ENCODE results near the gene KIF3C.
"Not testable (repeated sequence)": the region's sequence is repeated elsewhere in the genome, so short reads cannot be mapped to it uniquely, and the experiment has no call there.

Gene KIF3C

GRCh38 chr2:25929789-25930473 is 52.4 kb downstream of the KIF3C start:
- Histone ChIP-seq H3K9me3 (ENCODE audit: control insufficient read depth in 1 of 2, low read length in 2 of 2) (no peaks in the 10 kb centered on the region), H3K36me3 (ENCODE audit: control insufficient read depth in 1 of 2, insufficient read depth in 2 of 2, low read length in 2 of 2) (peaks cover 0 to 28% of the 10 kb centered on the region in 2 donors), H3K27ac (ENCODE audit: low read length) (no peak overlapping the region), H3K4me1 (ENCODE audit: control insufficient read depth in 1 of 2, insufficient read depth in 2 of 2, low read length in 2 of 2) (no peaks in the 10 kb centered on the region), H3K4me3 (ENCODE audit: low read depth in 1 of 2, low read length in 2 of 2) (no peak overlapping the region), H3K27me3 (ENCODE audit: low read depth, low read length) (no peaks in the 10 kb centered on the region)

DNA sequence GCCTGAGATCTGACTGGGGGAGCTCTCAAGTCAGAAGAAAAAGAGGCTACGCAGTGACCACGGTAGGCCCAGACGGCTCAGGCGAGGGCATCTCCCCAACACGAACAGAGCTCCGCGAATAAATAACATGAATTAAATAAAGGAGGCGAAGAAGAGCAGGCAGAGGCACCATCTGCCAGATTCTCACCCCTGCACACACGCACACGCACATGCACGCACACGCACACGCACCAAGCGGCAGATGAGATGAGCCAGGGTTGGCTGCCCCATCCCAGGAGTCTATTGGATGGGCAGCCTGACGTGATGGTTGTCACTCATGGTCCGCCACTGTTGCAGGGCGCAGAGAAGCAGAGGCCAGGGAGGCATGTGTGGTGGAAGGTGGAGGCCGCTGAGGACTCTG is 53.6 kb downstream of the KIF3C start:
- Histone ChIP-seq H3K9me3 (ENCODE audit: control insufficient read depth in 1 of 2, low read length in 2 of 2) (no peaks in the 10 kb centered on the region), H3K27me3 (ENCODE audit: low read depth, low read length) (no peaks in the 10 kb centered on the region), H3K36me3 (ENCODE audit: control insufficient read depth in 1 of 2, insufficient read depth in 2 of 2, low read length in 2 of 2) (peaks cover 0 to 27% of the 10 kb centered on the region in 2 donors), H3K4me3 (ENCODE audit: low read depth in 1 of 2, low read length in 2 of 2) (no peak overlapping the region), H3K4me1 (ENCODE audit: control insufficient read depth in 1 of 2, insufficient read depth in 2 of 2, low read length in 2 of 2) (no peaks in the 10 kb centered on the region), H3K27ac (ENCODE audit: low read length) (no peak overlapping the region)

GRCh38 chr2:25926984-25927756 is 55.1 kb downstream of the KIF3C start:
- Histone ChIP-seq H3K9me3 (ENCODE audit: control insufficient read depth in 1 of 2, low read length in 2 of 2) (no peaks in the 10 kb centered on the region), H3K36me3 (ENCODE audit: control insufficient read depth in 1 of 2, insufficient read depth in 2 of 2, low read length in 2 of 2) (peaks cover 0 to 23% of the 10 kb centered on the region in 2 donors), H3K27ac (ENCODE audit: low read length) (no peak overlapping the region), H3K4me1 (ENCODE audit: control insufficient read depth in 1 of 2, insufficient read depth in 2 of 2, low read length in 2 of 2) (no peaks in the 10 kb centered on the region), H3K27me3 (ENCODE audit: low read depth, low read length) (no peaks in the 10 kb centered on the region), H3K4me3 (ENCODE audit: low read depth in 1 of 2, low read length in 2 of 2) (no peak overlapping the region)

DNA sequence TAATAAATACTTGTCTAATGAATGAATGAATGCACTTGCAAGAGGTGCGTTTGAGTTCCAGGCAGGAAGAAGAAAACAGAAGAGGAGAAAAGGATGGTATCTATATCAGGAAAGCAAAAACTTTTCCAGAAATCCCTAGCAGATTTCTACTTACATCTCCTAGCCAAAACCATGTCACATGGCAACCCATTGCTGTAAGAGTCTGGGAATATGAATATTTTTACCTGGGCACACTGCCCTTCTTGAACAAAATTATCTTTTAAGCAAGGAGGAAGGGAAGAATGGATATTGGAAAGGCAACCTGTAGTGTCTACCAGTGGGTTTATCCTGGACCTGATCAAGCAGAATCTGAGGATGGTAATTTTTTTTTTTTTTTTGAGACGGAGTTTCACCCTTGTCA is 59.8 kb downstream of the KIF3C start:
- Histone ChIP-seq H3K4me1 (ENCODE audit: control insufficient read depth in 1 of 2, insufficient read depth in 2 of 2, low read length in 2 of 2) (no peaks in the 10 kb centered on the region), H3K36me3 (ENCODE audit: control insufficient read depth in 1 of 2, insufficient read depth in 2 of 2, low read length in 2 of 2) (peaks cover 0 to 7% of the 10 kb centered on the region in 2 donors), H3K27me3 (ENCODE audit: low read depth, low read length) (no peaks in the 10 kb centered on the region), H3K27ac (ENCODE audit: low read length) (no peak overlapping the region), H3K9me3 (ENCODE audit: control insufficient read depth in 1 of 2, low read length in 2 of 2) (no peaks in the 10 kb centered on the region), H3K4me3 (ENCODE audit: low read depth in 1 of 2, low read length in 2 of 2) (no peak overlapping the region)

DNA sequence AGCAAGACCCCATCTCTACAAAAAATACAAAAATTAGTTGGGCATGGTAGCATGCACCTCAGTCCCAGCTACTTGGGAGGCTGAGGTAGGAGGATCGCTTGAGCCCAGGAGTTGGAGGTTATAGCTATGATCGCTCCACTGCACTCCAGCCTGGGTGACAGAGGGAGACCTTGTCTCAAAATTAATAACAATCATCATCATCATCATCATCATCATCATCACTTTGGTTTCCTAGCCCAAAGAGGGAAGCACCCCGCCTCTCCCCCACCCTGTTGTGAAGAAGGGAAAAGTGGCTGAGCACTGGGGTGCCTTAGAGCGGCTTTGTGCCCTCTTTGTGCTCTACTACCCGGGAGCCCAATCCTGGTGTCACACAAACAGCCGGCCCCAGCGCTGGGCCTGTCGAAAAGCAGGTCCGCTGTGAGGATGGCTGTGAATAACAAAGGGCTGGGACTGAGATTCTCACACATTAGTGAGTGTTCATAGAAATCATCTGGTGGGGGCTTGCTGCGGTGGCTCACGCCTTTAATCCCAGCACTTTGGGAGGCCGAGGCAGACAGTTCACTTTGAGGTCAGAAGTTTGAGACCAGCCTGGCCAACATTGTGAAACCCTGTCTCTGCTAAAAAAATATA is 61.4 kb downstream of the KIF3C start:
- Histone ChIP-seq H3K4me1 (ENCODE audit: control insufficient read depth in 1 of 2, insufficient read depth in 2 of 2, low read length in 2 of 2) (no peaks in the 10 kb centered on the region), H3K27ac (ENCODE audit: low read length) (no peak overlapping the region), H3K27me3 (ENCODE audit: low read depth, low read length) (no peaks in the 10 kb centered on the region), H3K9me3 (ENCODE audit: control insufficient read depth in 1 of 2, low read length in 2 of 2) (no peaks in the 10 kb centered on the region), H3K4me3 (ENCODE audit: low read depth in 1 of 2, low read length in 2 of 2) (no peak overlapping the region), H3K36me3 (ENCODE audit: control insufficient read depth in 1 of 2, insufficient read depth in 2 of 2, low read length in 2 of 2) (no peaks in the 10 kb centered on the region)

GRCh38 chr2:25920336-25920735 is 62.0 kb downstream of the KIF3C start:
- H3K4me1 ChIP-seq (ENCODE audit: control insufficient read depth in 1 of 2, insufficient read depth in 2 of 2, low read length in 2 of 2), result no peaks in the 10 kb centered on the region

DNA sequence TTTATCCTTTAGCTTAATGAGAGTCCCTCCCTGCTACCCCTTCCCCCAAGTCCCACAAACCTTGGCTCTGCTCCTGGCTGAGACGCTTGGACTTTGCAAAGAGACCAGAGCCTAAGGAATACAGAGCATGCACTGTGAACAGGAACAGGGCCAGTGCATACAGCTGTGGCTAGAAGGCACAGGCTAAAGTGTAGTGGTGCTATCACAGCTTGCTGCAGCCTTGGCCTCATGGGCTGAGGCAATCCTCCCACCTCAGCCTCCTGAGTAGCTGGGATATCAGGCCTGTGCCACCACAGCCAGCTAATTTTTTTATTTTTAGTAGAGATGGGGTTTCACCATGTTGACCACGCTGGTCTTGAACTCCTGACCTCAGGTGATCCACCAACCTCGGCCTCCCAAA is 64.5 kb downstream of the KIF3C start:
- Histone ChIP-seq H3K36me3 (ENCODE audit: control insufficient read depth in 1 of 2, insufficient read depth in 2 of 2, low read length in 2 of 2) (no peaks in the 10 kb centered on the region), H3K27ac (ENCODE audit: low read length) (no peak overlapping the region), H3K27me3 (ENCODE audit: low read depth, low read length) (no peaks in the 10 kb centered on the region), H3K9me3 (ENCODE audit: control insufficient read depth in 1 of 2, low read length in 2 of 2) (no peaks in the 10 kb centered on the region), H3K4me3 (ENCODE audit: low read depth in 1 of 2, low read length in 2 of 2) (no peak overlapping the region), H3K4me1 (ENCODE audit: control insufficient read depth in 1 of 2, insufficient read depth in 2 of 2, low read length in 2 of 2) (no peaks in the 10 kb centered on the region)

More at GRCh38 chr2:25920336-25920735, 62.0 kb downstream of the KIF3C start:
- H3K36me3 ChIP-seq (ENCODE audit: control insufficient read depth in 1 of 2, insufficient read depth in 2 of 2, low read length in 2 of 2), result no peaks in the 10 kb centered on the region
- no peaks in the 10 kb centered on the region for H3K9me3 ChIP-seq (ENCODE audit: control insufficient read depth in 1 of 2, low read length in 2 of 2)
- no peak overlapping the region for H3K4me3 ChIP-seq (ENCODE audit: low read depth in 1 of 2, low read length in 2 of 2)
- no peak overlapping the region for H3K27ac ChIP-seq (ENCODE audit: low read length)
- H3K27me3 ChIP-seq (ENCODE audit: low read depth, low read length), result no peaks in the 10 kb centered on the region

- H3K27me3 ChIP-seq (ENCODE audit: low read depth, low read length); H3K27ac ChIP-seq (ENCODE audit: low read length); H3K9me3 ChIP-seq (ENCODE audit: control insufficient read depth in 1 of 2, low read length in 2 of 2); H3K36me3 ChIP-seq (ENCODE audit: control insufficient read depth in 1 of 2, insufficient read depth in 2 of 2, low read length in 2 of 2); H3K4me3 ChIP-seq (ENCODE audit: low read depth in 1 of 2, low read length in 2 of 2); H3K4me1 ChIP-seq (ENCODE audit: control insufficient read depth in 1 of 2, insufficient read depth in 2 of 2, low read length in 2 of 2): not testable (repeated sequence)
Measured at GRCh38 chr2:25917411-25917810, 64.9 kb downstream of the KIF3C start.

DNA sequence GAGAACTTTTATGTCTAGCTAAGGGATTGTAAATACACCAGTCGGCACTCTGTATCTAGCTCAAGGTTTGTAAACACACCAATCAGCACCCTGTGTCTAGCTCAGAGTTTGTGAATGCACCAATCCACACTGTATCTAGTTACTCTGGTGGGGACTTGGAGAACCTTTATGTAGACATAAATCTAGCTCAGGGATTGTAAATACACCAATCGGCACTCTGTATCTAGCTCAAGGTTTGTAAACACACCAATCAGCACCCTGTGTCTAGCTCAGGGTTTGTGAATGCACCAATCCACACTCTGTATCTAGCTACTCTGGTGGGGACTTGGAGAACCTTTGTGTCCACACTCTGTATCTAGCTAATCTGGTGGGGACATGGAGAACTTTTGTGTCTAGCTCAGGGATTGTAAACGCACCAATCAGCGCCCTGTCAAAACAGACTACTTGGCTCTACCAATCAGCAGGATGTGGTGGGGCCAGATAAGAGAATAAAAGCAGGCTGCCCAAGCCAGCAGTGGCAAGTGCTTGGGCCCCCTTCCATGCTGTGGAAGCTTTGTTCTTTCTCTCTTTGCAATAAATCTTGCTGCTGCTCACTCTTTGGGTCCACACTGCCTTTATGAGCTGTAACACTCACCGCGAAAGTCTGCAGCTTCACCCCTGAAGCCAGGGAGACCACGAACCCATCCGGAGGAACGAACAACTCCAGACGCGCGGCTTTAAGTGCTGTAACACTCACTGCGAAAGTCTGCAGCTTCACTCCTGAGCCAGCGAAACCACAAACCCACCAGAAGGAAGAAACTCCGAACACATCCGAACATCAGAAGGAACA is 66.1 kb downstream of the KIF3C start:
- not testable (repeated sequence) for H3K9me3 ChIP-seq (ENCODE audit: control insufficient read depth in 1 of 2, low read length in 2 of 2); H3K36me3 ChIP-seq (ENCODE audit: control insufficient read depth in 1 of 2, insufficient read depth in 2 of 2, low read length in 2 of 2); H3K4me3 ChIP-seq (ENCODE audit: low read depth in 1 of 2, low read length in 2 of 2); H3K27ac ChIP-seq (ENCODE audit: low read length); H3K4me1 ChIP-seq (ENCODE audit: control insufficient read depth in 1 of 2, insufficient read depth in 2 of 2, low read length in 2 of 2); H3K27me3 ChIP-seq (ENCODE audit: low read depth, low read length)

- not testable (repeated sequence) for H3K36me3 ChIP-seq (ENCODE audit: control insufficient read depth in 1 of 2, insufficient read depth in 2 of 2, low read length in 2 of 2); H3K27me3 ChIP-seq (ENCODE audit: low read depth, low read length); H3K4me3 ChIP-seq (ENCODE audit: low read depth in 1 of 2, low read length in 2 of 2); H3K27ac ChIP-seq (ENCODE audit: low read length); H3K4me1 ChIP-seq (ENCODE audit: control insufficient read depth in 1 of 2, insufficient read depth in 2 of 2, low read length in 2 of 2); H3K9me3 ChIP-seq (ENCODE audit: control insufficient read depth in 1 of 2, low read length in 2 of 2)
Measured at GRCh38 chr2:25915411-25915810, 66.9 kb downstream of the KIF3C start.

GRCh38 chr2:25913696-25913973 is 68.7 kb downstream of the KIF3C start:
- H3K9me3 ChIP-seq (ENCODE audit: control insufficient read depth in 1 of 2, low read length in 2 of 2); H3K4me3 ChIP-seq (ENCODE audit: low read depth in 1 of 2, low read length in 2 of 2); H3K36me3 ChIP-seq (ENCODE audit: control insufficient read depth in 1 of 2, insufficient read depth in 2 of 2, low read length in 2 of 2); H3K27ac ChIP-seq (ENCODE audit: low read length); H3K4me1 ChIP-seq (ENCODE audit: control insufficient read depth in 1 of 2, insufficient read depth in 2 of 2, low read length in 2 of 2); H3K27me3 ChIP-seq (ENCODE audit: low read depth, low read length): not testable (repeated sequence)

All from muscle layer of duodenum (tissue), 2 donors.